Right atrium auricular region (tissue), 2 donors: ENCODE measurements around the gene AFAP1. TPM values are rescaled to one million over a fixed set of nuclear protein-coding genes. Genes with fewer than 3 reads are reported as not detected.
"Not testable (repeated sequence)": the region's sequence is repeated elsewhere in the genome, so short reads cannot be mapped to it uniquely, and the experiment has no call there.

Experiments used
- DNase-seq: peaks from one replicate; pipeline ENCODE4 v3.0.0-alpha.2; 2019; ENCODE audit warnings: low spot score
- H3K27ac ChIP-seq, 2 donors: fragments of 200-600 bp; sonication (generic); 1 replicate in 1 of 2; 2 replicates in 1 of 2; pipeline ENCODE4 v1.5.1; 2016 to 2019
- H3K27me3 ChIP-seq, 2 donors: fragments of 200-600 bp; sonication (generic); one replicate each; pipeline versions ENCODE4 v1.5.1 to v1.6.0; 2017 to 2019
- H3K36me3 ChIP-seq: fragments of 200-600 bp; sonication (generic); one replicate; pipeline ENCODE4 v1.5.1; 2016
- H3K4me1 ChIP-seq, 2 donors: fragments of 200-600 bp; sonication (generic); one replicate each; pipeline versions ENCODE4 v1.5.1 to v1.6.0; 2017 to 2019
- H3K4me3 ChIP-seq, 2 donors: fragments of 200-600 bp; sonication (generic); 1 replicate in 1 of 2; 2 replicates in 1 of 2; pipeline ENCODE4 v1.5.1; 2017 to 2019; ENCODE audit warnings: mild to moderate bottlenecking in 1 of 2, moderate library complexity in 1 of 2
- H3K9me3 ChIP-seq, 2 donors: fragments of 200-600 bp; sonication (generic); one replicate each; pipeline ENCODE4 v1.5.1; 2019
- CTCF ChIP-seq, 2 donors: fragments of 200-600 bp; sonication (generic); IDR thresholded peaks; one replicate each; pipeline ENCODE4 v1.5.1; 2019; ENCODE audit warnings: antibody characterized with exemption in 2 of 2
- total RNA-seq, 2 donors: library from RNA; depleted of rRNA; stranded (reverse); fragments of >200 nt; gene quantifications; one replicate each; pipeline ENCODE4 v1.1.0, GENCODE V29; 2016

AFAP1 gene
- total RNA-seq, 2 donors from 2014 or later = 16.2 to 27.2 TPM

GRCh38 chr4:7947927-7948326 lies 8.3 kb upstream of the AFAP1 start:
- Histone ChIP-seq H3K27me3 (no peaks in the 10 kb centered on the region), H3K4me1 (peaks cover 0 to 8% of the 10 kb centered on the region in 2 donors), H3K9me3 (no peaks in the 10 kb centered on the region), H3K36me3 (no peaks in the 10 kb centered on the region), H3K27ac (no peak overlapping the region), H3K4me3 (no peak overlapping the region)
- DNase-seq = no peak
- no peak for TF ChIP-seq CTCF (IDR thresholded peaks at IDR 0.05)

GRCh38 chr4:7945709-7946380 lies 6.2 kb upstream of the AFAP1 start:
- Histone ChIP-seq H3K36me3 (no peaks in the 10 kb centered on the region), H3K27ac (no peak overlapping the region), H3K27me3 (no peaks in the 10 kb centered on the region), H3K4me1 (peaks cover 0 to 14% of the 10 kb centered on the region in 2 donors), H3K9me3 (no peaks in the 10 kb centered on the region), H3K4me3 (no peak overlapping the region)
- TF ChIP-seq CTCF (IDR thresholded peaks at IDR 0.05) = no peak
- DNase-seq = no peak

- no peak for DNase-seq
- H3K36me3 ChIP-seq = no peaks in the 10 kb centered on the region
- no peaks in the 10 kb centered on the region for H3K9me3 ChIP-seq
- H3K27me3 ChIP-seq = no peaks in the 10 kb centered on the region
- peaks cover 0 to 19% of the 10 kb centered on the region in 2 donors for H3K4me1 ChIP-seq
- H3K27ac ChIP-seq = no peak overlapping the region
- TF ChIP-seq CTCF (IDR thresholded peaks at IDR 0.05) = no peak
- no peak overlapping the region for H3K4me3 ChIP-seq
These were observed 5.0 kb upstream of the AFAP1 start for GRCh38 chr4:7944599-7945220.

- not testable (repeated sequence) for DNase-seq, H3K9me3 ChIP-seq, H3K27me3 ChIP-seq, H3K27ac ChIP-seq, H3K36me3 ChIP-seq, H3K4me3 ChIP-seq
- H3K4me1 ChIP-seq = peaks cover 0 to 19% of the 10 kb centered on the region in 2 donors
These were observed 4.0 kb upstream of the AFAP1 start for GRCh38 chr4:7943688-7944087.

- Histone ChIP-seq H3K4me3 (no peak overlapping the region), H3K27me3 (no peaks in the 10 kb centered on the region), H3K36me3 (no peaks in the 10 kb centered on the region), H3K4me1 (peaks cover 0 to 23% of the 10 kb centered on the region in 2 donors), H3K27ac (no peak overlapping the region), H3K9me3 (no peaks in the 10 kb centered on the region)
- TF ChIP-seq CTCF (IDR thresholded peaks at IDR 0.05) = no peak
- DNase-seq = no peak
These were observed 3.5 kb upstream of the AFAP1 start for GRCh38 chr4:7943211-7943610.

GRCh38 chr4:7941965-7942496 lies 2.4 kb upstream of the AFAP1 start:
- H3K9me3 ChIP-seq = no peaks in the 10 kb centered on the region

More at GRCh38 chr4:7941965-7942496, 2.4 kb upstream of the AFAP1 start:
- no peak for DNase-seq
- no peaks in the 10 kb centered on the region for H3K27me3 ChIP-seq
- no peaks in the 10 kb centered on the region for H3K36me3 ChIP-seq
- H3K4me3 ChIP-seq = no peak overlapping the region
- TF ChIP-seq CTCF (IDR thresholded peaks at IDR 0.05) = no peak
- peaks cover 0 to 31% of the 10 kb centered on the region in 2 donors for H3K4me1 ChIP-seq
- no peak overlapping the region for H3K27ac ChIP-seq
